ENCODE data around the gene SEC24D.
"Not testable (repeated sequence)": the region's sequence is repeated elsewhere in the genome, so short reads cannot be mapped to it uniquely, and the experiment has no call there.

Gene SEC24D

GRCh38 chr4:118835571-118836300, at the start of gene SEC24D:
Gene SEC24D (minus strand): TSS chr4:118836126. CDS start chr4:118833696, 2,430 bp downstream.
- DNase-seq (ENCODE audit: low spot score): peak; percentile 97

GRCh38 chr4:118884716-118885115, 48.8 kb upstream of the SEC24D start:
- DNase-seq (ENCODE audit: low spot score): no peak

DNA sequence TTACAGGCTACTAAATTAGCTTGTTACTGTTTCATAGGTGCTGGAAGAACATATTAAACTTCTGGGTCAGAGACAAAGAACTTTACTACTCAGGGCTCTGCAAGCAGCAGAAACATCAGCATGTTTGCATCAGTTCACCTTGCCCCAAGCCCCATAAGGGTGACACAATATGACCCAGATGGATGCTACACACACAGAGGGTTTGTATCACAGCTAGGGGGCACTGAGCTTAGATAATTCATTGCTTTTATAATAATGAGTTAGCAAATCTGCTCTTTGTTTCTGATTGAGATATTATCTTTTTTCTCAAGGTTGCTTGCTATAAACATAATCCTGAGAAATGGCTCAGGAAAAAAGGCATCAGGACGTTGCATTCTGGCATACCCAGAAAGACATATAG, 47.9 kb upstream of the SEC24D start:
- no peak for DNase-seq (ENCODE audit: low spot score)

GRCh38 chr4:118881512-118882146, 45.7 kb upstream of the SEC24D start:
- DNase-seq (ENCODE audit: low spot score): no peak

DNA sequence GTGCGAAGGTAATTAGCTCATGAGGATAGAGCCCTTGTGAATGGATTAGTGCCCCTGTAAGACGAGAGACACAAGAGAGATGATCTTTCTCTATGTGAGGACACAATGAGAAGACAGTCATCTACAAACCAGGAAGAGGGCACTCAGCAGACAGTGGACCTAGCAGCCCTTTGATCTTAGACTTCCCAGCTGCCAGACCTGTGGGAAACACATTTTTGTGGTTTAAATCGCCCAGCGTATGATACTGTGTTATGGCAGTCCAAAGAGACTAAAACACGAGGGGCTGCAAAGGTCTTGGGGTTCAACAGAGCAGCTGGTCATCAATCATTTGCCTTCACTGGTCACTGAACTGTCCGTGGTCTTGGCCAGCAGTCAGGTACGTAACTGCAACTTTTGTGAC, 43.5 kb upstream of the SEC24D start:
- no peak for DNase-seq (ENCODE audit: low spot score)

DNA sequence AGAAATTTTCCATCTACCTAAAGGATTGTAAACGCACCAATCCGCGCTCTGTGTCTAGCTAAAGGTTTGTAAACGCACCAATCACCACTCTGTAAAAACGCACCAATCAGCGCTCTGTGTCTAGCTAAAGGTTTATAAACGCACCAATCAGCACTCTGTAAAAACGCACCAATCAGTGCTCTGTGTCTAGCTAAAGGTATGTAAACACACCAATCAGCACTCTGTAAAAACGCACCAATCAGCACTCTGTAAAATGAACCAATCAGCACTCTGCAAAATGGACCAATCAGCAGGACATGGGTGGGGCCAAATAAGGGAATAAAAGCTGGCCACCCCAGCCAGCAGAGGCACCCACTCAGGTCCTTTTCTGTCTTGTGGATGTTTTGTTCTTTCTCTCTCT, 42.6 kb upstream of the SEC24D start:
- not testable (repeated sequence) for DNase-seq (ENCODE audit: low spot score)

- no peak for DNase-seq (ENCODE audit: low spot score)
Measured at GRCh38 chr4:118877797-118878196, 41.9 kb upstream of the SEC24D start.

DNA sequence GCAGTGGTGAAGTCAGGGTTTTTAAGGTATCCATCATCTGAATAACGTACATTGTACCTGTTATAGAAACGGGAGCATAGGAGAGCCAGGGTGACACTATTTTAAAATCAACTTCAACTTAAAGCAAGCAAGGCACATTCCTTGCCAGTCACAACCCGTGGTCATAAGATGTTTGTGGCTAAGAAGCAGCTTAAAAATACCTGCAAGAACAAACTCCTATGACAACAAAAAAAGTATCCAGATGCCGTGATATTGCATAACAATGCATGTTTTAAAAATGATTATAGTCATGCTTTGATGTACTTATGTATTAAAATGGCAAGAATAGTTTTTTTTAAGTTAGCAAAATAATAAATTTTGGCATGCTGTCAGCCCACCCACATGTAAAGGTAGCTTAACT, 36.3 kb upstream of the SEC24D start:
- DNase-seq (ENCODE audit: low spot score): no peak

DNA sequence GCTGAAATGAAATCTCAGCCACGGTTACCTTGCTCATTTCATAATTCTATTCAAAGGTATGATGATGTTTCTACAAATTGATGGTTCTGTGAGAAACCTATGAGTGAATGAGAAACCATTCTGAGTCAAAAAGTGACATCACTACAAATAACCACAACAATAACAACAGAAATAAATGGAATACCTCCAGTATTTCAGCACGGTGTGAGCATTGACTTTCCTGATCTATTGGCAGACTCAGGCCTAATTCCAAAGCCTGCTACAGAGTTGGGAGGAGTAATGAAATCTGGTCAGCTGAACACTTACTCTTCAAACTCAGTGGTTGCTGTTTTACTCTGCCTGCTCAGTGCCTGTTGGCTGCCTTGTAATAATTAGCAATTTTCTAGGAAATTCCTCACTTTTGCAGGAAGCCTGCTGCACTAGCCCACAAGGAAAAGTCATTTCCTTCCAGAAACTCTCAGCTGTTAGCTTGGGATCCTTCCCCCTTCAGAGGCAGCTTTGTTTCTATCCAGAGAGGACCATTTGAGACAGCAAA, 33.9 kb upstream of the SEC24D start:
- DNase-seq (ENCODE audit: low spot score): no peak

DNA sequence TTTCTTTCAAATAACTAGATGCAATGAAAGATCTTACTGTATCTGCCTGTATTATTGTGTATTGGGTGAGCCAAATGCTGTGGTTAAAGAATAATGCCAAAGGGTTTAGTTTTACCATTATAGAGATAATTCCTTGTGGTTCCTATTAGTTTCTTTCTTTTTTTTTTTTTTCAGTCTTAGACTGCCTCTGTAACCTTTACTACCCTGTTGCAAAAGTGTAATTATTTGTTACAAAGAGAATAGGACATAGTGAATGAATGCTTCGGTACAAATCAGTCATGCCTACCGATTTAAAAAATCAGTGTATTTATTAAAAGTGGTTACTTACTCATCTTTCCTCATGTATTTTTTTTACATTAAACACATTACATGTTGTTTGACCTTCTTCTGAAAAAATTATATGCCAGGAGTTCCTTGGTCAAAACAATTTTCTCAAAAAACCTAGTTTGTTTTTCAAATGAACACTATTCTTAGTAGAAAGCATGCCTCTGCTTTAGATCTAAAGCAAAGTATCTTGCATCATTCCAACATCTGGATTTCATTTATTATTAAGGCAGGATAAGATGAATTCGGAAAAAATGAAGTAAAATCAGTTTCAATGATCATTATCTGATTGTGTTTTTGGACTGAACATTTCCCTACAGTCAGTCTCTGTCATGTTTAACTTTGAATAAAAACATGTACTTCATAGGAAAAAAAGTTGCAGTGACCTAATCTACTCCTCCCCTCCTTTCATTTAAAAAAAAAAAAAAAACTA, 31.6 kb upstream of the SEC24D start:
- no peak for DNase-seq (ENCODE audit: low spot score)

GRCh38 chr4:118866442-118866841, 30.5 kb upstream of the SEC24D start:
- DNase-seq (ENCODE audit: low spot score): no peak

DNA sequence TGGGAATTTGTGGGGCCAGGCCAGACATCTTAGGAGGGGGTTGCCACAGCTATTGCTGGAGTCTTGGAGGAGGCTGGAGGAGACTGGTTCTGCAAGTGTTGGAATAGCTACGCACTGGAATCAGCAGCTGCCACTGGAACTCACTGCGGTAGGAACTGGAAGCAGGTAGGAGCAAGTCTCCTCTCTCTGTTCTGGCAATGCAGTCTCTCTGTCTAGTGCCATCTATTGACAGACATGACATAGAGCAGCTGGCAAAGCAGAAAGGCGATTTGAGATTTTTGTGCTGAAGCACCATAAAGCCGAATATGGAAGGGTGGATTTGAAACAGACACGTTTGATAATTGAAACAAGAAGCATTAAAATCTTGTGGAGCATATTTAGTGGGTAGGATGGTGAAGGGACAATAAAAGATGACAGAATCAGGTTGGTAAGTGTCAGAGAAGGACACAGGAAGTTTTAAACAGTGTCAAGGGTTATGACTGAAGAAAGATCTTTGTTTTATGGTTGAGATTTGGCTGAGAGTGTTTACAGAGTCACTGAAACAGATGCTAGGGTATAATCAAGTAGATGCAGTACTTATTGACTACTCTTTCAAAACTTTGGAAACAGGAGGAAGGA, 29.3 kb upstream of the SEC24D start:
- peak; percentile 77 for DNase-seq (ENCODE audit: low spot score)

DNA sequence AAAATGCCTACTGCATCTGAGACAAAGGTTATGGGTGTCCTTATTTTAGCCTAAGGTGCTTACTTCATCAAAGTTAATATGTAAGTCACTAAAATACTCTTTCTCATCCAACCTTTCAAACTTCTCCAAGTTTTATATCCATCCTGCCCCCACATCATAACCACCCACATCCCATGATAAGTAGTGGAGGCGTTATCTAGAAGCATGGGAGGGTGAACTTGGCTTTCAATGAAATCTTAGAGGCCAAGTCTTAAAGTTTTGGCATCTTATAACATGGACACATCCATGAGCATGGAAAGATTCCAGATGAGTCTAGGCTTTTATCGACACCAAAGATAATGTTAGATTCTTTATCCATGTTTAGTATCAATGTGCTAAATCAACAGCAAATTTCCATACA, 22.9 kb upstream of the SEC24D start:
- no peak for DNase-seq (ENCODE audit: low spot score)

DNA sequence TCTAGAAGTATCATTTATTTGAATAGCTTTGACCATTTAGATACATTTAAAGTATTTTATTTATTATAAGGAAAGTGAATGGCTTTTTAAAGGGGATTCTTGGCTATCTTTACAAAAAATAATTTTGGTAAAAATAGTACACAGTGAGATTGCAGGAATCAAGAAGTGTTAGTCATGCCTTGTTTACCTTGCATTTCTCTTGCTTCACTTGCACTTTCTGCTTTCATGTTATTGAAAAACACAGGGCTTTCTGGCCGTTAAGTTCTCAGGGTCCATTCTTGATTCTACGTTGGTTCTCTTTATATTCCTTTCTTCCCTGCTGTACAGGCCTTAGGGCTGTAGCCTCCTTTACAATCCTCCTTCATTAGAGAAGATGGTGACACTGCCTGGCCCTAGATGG, 21.8 kb upstream of the SEC24D start:
- no peak for DNase-seq (ENCODE audit: low spot score)

GRCh38 chr4:118850488-118851173, 14.7 kb upstream of the SEC24D start:
- DNase-seq (ENCODE audit: low spot score): no peak

DNA sequence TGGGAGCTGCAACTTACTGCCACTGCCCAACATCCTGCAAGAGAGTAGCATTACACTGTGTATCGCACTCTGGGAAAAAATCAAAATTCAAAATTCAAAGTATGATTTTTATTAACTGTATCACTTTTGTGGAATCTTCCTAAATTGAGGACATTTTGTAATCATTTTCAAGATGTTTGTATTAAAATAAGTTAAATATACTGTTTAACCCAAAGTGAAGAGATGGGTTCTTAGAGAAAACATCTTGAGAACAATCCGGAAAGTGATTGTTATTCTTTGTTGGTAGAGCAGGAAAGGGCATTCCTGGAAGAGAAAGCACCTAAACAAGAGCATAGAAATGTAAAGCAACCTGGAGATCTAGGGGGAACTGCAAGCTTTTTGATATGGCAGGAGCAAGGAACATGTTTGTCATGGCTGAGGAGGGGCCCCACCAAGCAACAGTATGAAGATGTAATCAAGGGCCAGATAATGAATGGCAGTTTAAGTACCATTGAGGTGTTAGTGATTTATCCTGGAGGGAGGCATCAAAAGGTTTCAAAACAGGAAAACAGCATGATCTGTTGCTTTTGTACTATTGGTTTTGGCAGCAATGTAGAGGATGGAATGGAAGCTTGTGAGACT, 14.1 kb upstream of the SEC24D start:
- no peak for DNase-seq (ENCODE audit: low spot score)

- DNase-seq (ENCODE audit: low spot score): no peak
Measured at GRCh38 chr4:118848901-118849300, 13.0 kb upstream of the SEC24D start.

- no peak for DNase-seq (ENCODE audit: low spot score)
Measured at GRCh38 chr4:118848242-118848641, 12.3 kb upstream of the SEC24D start.

GRCh38 chr4:118846979-118847378, 11.1 kb upstream of the SEC24D start:
- no peak for DNase-seq (ENCODE audit: low spot score)

DNA sequence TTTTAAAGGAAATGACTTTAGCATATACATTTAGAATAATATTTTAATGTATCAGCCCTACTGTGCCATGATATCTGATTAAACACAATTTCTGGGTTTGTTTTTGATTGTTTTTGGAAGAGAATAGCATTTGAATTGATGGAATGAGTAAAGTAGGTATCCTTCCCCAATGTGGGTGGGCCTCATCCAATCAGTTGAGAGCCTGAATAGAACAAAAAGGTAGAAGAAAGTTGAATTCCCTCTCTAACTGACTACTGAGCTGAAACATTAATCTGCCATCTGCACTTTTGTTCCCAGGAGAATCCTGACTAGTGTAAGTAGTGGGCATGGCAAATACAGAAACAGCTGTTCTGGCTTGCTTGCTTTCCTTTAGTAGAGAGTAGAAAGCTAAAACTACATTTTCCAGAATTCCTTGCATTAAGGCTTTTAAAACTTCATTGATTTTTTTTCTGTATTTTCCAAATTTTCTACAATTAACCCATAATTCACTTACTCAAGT, 9.7 kb upstream of the SEC24D start:
- DNase-seq (ENCODE audit: low spot score): no peak

GRCh38 chr4:118843237-118843636, 7.3 kb upstream of the SEC24D start:
- no peak for DNase-seq (ENCODE audit: low spot score)

All from COLO829 (cell line).